Mesenchymal stem cell (in vitro differentiated cells and primary cell): ENCODE data around the gene PCK2.

ENCODE experiments used
- DNase-seq: peaks from one replicate; pipeline ENCODE4 v3.0.0-alpha.2; 2013
- H2AFZ ChIP-seq: one replicate; pipeline ENCODE4 v1.6.1; 2013; ENCODE audit warnings: low read depth, mild to moderate bottlenecking, control low read depth, inconsistent platforms, low read length, moderate library complexity
- H2AK5ac ChIP-seq: 2 replicates; pipeline ENCODE4 v1.6.1; 2013; ENCODE audit warnings: low read length, moderate library complexity, mild to moderate bottlenecking, inconsistent platforms; ENCODE audit not compliant: severe bottlenecking
- H2BK120ac ChIP-seq: one replicate; pipeline ENCODE4 v1.6.1; 2013; ENCODE audit warnings: low read depth, mild to moderate bottlenecking, inconsistent platforms, low read length, moderate library complexity
- H2BK12ac ChIP-seq, 2 experiments: one replicate each; pipeline ENCODE4 v1.6.1; 2013; ENCODE audit warnings: inconsistent platforms in 2 of 2, low read length in 2 of 2, mild to moderate bottlenecking in 2 of 2, moderate library complexity in 2 of 2, control low read depth in 1 of 2
- H2BK15ac ChIP-seq: one replicate; pipeline ENCODE4 v1.6.1; 2013; ENCODE audit warnings: mild to moderate bottlenecking, low read depth, inconsistent platforms; ENCODE audit not compliant: poor library complexity, severe bottlenecking
- H2BK5ac ChIP-seq: 2 replicates; pipeline ENCODE4 v1.6.1; 2013; ENCODE audit warnings: low read depth, mild to moderate bottlenecking, low read length, control low read depth, inconsistent platforms; ENCODE audit not compliant: poor library complexity, severe bottlenecking
- H3K14ac ChIP-seq, 2 experiments: one replicate each; pipeline ENCODE4 v1.6.1; 2013; ENCODE audit warnings: inconsistent platforms in 2 of 2, low read length in 2 of 2, control low read depth in 1 of 2, mild to moderate bottlenecking in 1 of 2, moderate library complexity in 1 of 2
- H3K18ac ChIP-seq, 2 experiments: one replicate each; pipeline ENCODE4 v1.6.1; 2013; ENCODE audit warnings: inconsistent platforms in 2 of 2, low read length in 2 of 2, control low read depth in 1 of 2, low read depth in 1 of 2, mild to moderate bottlenecking in 1 of 2
- H3K23ac ChIP-seq, 2 experiments: one replicate each; pipeline ENCODE4 v1.6.1; 2013; ENCODE audit warnings: inconsistent platforms in 2 of 2, low read length in 2 of 2, mild to moderate bottlenecking in 2 of 2, moderate library complexity in 2 of 2, control low read depth in 1 of 2
- H3K27ac ChIP-seq: 2 replicates; pipeline ENCODE4 v1.5.1; 2013; ENCODE audit warnings: mild to moderate bottlenecking, moderate library complexity, low read length, control low read depth, inconsistent platforms; ENCODE audit not compliant: poor library complexity, severe bottlenecking
- H3K27me3 ChIP-seq, 2 experiments: 2 replicates each; pipeline versions ENCODE4 v1.6.1 to v1.7.0; 2013; ENCODE audit warnings: low read length in 2 of 2, mild to moderate bottlenecking in 2 of 2, moderate library complexity in 2 of 2, control low read depth in 1 of 2, inconsistent platforms in 1 of 2; ENCODE audit not compliant: control insufficient read depth in 1 of 2, insufficient read depth in 1 of 2
- H3K36me3 ChIP-seq, 2 experiments: 2 replicates each; pipeline versions ENCODE4 v1.6.1 to v1.7.0; 2013; ENCODE audit warnings: low read length in 2 of 2, control low read depth in 1 of 2, inconsistent platforms in 1 of 2, low read depth in 1 of 2, mild to moderate bottlenecking in 1 of 2; ENCODE audit not compliant: insufficient read depth in 2 of 2, control insufficient read depth in 1 of 2
- H3K4ac ChIP-seq, 2 experiments: one replicate each; pipeline ENCODE4 v1.6.1; 2013; ENCODE audit warnings: inconsistent platforms in 2 of 2, low read length in 2 of 2, mild to moderate bottlenecking in 2 of 2, moderate library complexity in 2 of 2, control low read depth in 1 of 2, low read depth in 1 of 2
- H3K4me1 ChIP-seq: 2 replicates; pipeline ENCODE4 v1.6.1; 2013; ENCODE audit warnings: low read depth, low read length, control low read depth; ENCODE audit not compliant: control insufficient read depth, insufficient read depth
- H3K4me2 ChIP-seq: 2 replicates; pipeline ENCODE4 v1.6.1; 2013; ENCODE audit warnings: low read length, mild to moderate bottlenecking, inconsistent platforms; ENCODE audit not compliant: poor library complexity, severe bottlenecking
- H3K4me3 ChIP-seq, 2 experiments: 2 replicates each; pipeline versions ENCODE4 v1.5.1 to v1.7.0; 2013; ENCODE audit warnings: low read length in 2 of 2, mild to moderate bottlenecking in 2 of 2, control low read depth in 1 of 2, low read depth in 1 of 2; ENCODE audit not compliant: insufficient read depth in 1 of 2
- H3K79me1 ChIP-seq: replicated peaks from 2 replicates; pipeline ENCODE4 v1.6.1; 2013; ENCODE audit warnings: mild to moderate bottlenecking, control low read depth, low read length, inconsistent platforms; ENCODE audit not compliant: poor library complexity, severe bottlenecking
- H3K9ac ChIP-seq: 2 replicates; pipeline ENCODE4 v1.7.0; 2013; ENCODE audit warnings: mild to moderate bottlenecking, low read length, moderate library complexity
- H3K9me3 ChIP-seq: 2 replicates; pipeline ENCODE4 v1.7.0; 2013; ENCODE audit warnings: mild to moderate bottlenecking, low read length; ENCODE audit not compliant: control insufficient read depth
- H4K8ac ChIP-seq: one replicate; pipeline ENCODE4 v1.6.1; 2013; ENCODE audit warnings: inconsistent platforms, mild to moderate bottlenecking, low read length, moderate library complexity
- H4K91ac ChIP-seq: one replicate; pipeline ENCODE4 v1.6.1; 2013; ENCODE audit warnings: mild to moderate bottlenecking, low read length, inconsistent platforms
- whole genome bisulfite sequencing: methylation state at CpG from one replicate; pipeline ENCODE4 v1.1.7; 2013; ENCODE audit warnings: mixed read lengths; 5-methylcytosine and 5-hydroxymethylcytosine counted together

PCK2 gene

GRCh38 chr14:24135584-24135833 lies 41.4 kb downstream of the PCK2 start:
- Histone ChIP-seq H2AK5ac (no peak overlapping the region), H3K79me1 (peaks cover 26% of the 10 kb centered on the region), H3K4me3 (peak overlapping the region; percentile 81 to 91), H2BK5ac (no peak overlapping the region), H3K27ac (peak overlapping the region; percentile 4), H2BK15ac (no peak overlapping the region), H2BK120ac (no peak overlapping the region), H3K4me2 (peak overlapping the region; percentile 76), H3K27me3 (no peaks in the 10 kb centered on the region), H3K4ac (no peak overlapping the region), H3K9me3 (no peaks in the 10 kb centered on the region), H2AFZ (peak overlapping the region; percentile 86), H3K4me1 (peaks cover 19% of the 10 kb centered on the region), H4K91ac (no peak overlapping the region), H4K8ac (peak overlapping the region; percentile 43), H2BK12ac (peak overlapping the region in 1 of 2 experiments; percentile 81), H3K9ac (peak overlapping the region; percentile 68), H3K36me3 (peaks cover 27 to 34% of the 10 kb centered on the region in 2 experiments), H3K23ac (no peak overlapping the region), H3K14ac (no peak overlapping the region), H3K18ac (peak overlapping the region; percentile 38 to 46)
- DNase-seq: no peak
- WGBS: 33% methylated on average over 9 of the region's 9 CpGs

GRCh38 chr14:24135834-24136683 lies 41.9 kb downstream of the PCK2 start, which contains the start of gene PSME1:
TSS of gene PSME1 (plus strand) at chr14:24136194. CDS start at chr14:24136263, 69 bp downstream.
- Histone ChIP-seq H3K4me1 (peaks cover 19% of the 10 kb centered on the region), H3K9ac (peak within 1 kb of the TSS; percentile 88), H3K4me2 (peak within 1 kb of the TSS; percentile 79), H3K14ac (peak within 1 kb of the TSS in 1 of 2 experiments; percentile 93), H3K4ac (peak within 1 kb of the TSS in 1 of 2 experiments; percentile 94), H3K18ac (peak within 1 kb of the TSS; percentile 38 to 92), H3K27ac (peak within 1 kb of the TSS; percentile 4), H3K23ac (peak within 1 kb of the TSS in 1 of 2 experiments; percentile 94), H2AFZ (peak within 1 kb of the TSS; percentile 86), H3K4me3 (peak within 1 kb of the TSS; percentile 81 to 91), H2AK5ac (no peak within 1 kb of the TSS), H2BK15ac (no peak within 1 kb of the TSS), H4K8ac (peak within 1 kb of the TSS; percentile 86), H4K91ac (peak within 1 kb of the TSS; percentile 22), H2BK120ac (peak within 1 kb of the TSS; percentile 1), H3K9me3 (no peaks in the 10 kb centered on the region), H3K36me3 (peaks cover 27 to 34% of the 10 kb centered on the region in 2 experiments), H3K79me1 (peaks cover 26% of the 10 kb centered on the region), H2BK5ac (no peak within 1 kb of the TSS), H3K27me3 (no peaks in the 10 kb centered on the region), H2BK12ac (peak within 1 kb of the TSS in 1 of 2 experiments; percentile 84)
- WGBS: 1% methylated on average over 58 of the region's 75 CpGs
- DNase-seq: peak; percentile 91

GRCh38 chr14:24136684-24137528 lies 42.8 kb downstream of the PCK2 start:
- H3K4me1 ChIP-seq: peaks cover 19% of the 10 kb centered on the region
- H4K8ac ChIP-seq: no peak overlapping the region
- H2BK12ac ChIP-seq: peak overlapping the region in 1 of 2 experiments; percentile 84
- H3K9ac ChIP-seq: peak overlapping the region; percentile 88
- no peak overlapping the region for H2BK5ac ChIP-seq
- H3K4me2 ChIP-seq: peak overlapping the region; percentile 79
- peak overlapping the region in 1 of 2 experiments; percentile 21 for H3K18ac ChIP-seq
- no peak overlapping the region for H2AK5ac ChIP-seq
- H2BK15ac ChIP-seq: no peak overlapping the region
- H3K4me3 ChIP-seq: peak overlapping the region; percentile 81 to 91
- 46% methylated on average over 10 of the region's 13 CpGs for WGBS
- H3K27me3 ChIP-seq: no peaks in the 10 kb centered on the region
- H3K4ac ChIP-seq: peak overlapping the region in 1 of 2 experiments; percentile 94
- H3K79me1 ChIP-seq: peaks cover 26% of the 10 kb centered on the region
- H2AFZ ChIP-seq: no peak overlapping the region
- H3K14ac ChIP-seq: peak overlapping the region in 1 of 2 experiments; percentile 93
- H3K9me3 ChIP-seq: no peaks in the 10 kb centered on the region
- H3K23ac ChIP-seq: peak overlapping the region in 1 of 2 experiments; percentile 94
- H3K27ac ChIP-seq: no peak overlapping the region
- H4K91ac ChIP-seq: no peak overlapping the region
- H3K36me3 ChIP-seq: peaks cover 27% of the 10 kb centered on the region in 2 experiments
- DNase-seq: no peak
- H2BK120ac ChIP-seq: no peak overlapping the region
